A204.1 (cell line): ENCODE data around the gene NELFB.

Experiments
- FAIRE-seq: peaks from 2 replicates; lab custom pipeline; 2012; peaks lifted over from hg19 to GRCh38; lab: Jason Lieb, UNC

The NELFB gene

GRCh38 chr9:137247135-137247915 is 7.8 kb upstream of the NELFB start:
- FAIRE-seq = no peak

GRCh38 chr9:137247916-137248175 is 7.3 kb upstream of the NELFB start:
- no peak for FAIRE-seq

DNA sequence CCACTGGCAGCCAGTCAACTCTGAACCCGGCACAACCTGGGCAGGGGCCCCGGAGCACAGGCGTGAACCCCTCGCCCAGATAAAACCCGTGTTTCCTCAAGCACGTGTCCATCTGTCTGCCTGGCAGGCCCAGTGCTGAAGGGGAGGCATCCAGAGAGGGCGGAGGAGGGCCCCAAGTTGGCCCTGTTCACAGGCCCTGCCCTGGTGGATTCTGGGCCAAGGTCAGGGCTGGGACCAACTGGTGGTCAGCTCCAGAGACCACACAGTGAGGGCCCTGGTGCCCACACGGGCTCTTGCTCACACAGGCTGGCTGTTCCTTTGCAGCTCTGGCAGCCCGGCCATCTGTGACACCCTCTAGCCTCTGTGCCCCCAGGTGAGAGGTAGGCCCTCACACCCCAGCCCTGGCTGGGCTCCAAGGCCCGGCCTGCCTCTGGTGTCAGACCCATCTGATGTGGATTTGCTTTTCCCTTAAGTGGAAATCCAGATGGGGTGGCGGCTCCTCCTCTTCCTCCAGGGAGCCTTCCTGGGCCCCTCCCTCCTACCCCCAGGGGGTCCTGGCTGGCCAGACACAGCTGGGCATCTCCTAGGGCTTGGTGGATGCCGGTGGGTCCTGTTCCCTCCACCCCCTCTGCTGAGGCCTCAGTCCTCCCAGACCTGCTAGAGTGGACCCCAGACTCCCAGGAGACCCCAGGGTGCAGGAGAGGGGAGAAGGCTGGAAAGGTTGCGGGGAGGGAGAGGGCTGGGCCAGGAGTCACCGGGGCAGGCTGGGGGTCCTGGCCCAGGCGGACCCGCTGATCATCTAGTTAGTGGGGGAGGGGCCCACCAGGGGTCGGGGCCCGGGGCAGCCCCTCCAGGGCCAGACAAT is 4.6 kb upstream of the NELFB start:
- no peak for FAIRE-seq

DNA sequence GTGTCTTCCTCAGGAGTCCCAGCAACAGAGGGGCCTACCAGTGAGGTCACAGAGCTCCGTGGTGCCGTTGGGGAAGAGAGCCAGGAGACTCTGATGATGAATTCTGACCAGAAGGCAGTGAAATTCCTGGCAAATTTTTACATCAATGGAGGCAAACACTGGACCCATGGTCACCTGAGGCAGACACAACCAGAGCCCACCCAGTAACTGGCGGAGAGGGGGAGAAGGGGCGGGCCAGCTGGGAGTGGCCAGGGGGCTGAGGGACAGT is 4.0 kb upstream of the NELFB start, which contains the start of gene STPG3:
Gene STPG3 (plus strand): TSS at position 93 of the 268 bp plus-strand sequence. CDS start 1 bp downstream, at position 94.
- no peak for FAIRE-seq

GRCh38 chr9:137251490-137252268 is 3.4 kb upstream of the NELFB start:
- FAIRE-seq = no peak

DNA sequence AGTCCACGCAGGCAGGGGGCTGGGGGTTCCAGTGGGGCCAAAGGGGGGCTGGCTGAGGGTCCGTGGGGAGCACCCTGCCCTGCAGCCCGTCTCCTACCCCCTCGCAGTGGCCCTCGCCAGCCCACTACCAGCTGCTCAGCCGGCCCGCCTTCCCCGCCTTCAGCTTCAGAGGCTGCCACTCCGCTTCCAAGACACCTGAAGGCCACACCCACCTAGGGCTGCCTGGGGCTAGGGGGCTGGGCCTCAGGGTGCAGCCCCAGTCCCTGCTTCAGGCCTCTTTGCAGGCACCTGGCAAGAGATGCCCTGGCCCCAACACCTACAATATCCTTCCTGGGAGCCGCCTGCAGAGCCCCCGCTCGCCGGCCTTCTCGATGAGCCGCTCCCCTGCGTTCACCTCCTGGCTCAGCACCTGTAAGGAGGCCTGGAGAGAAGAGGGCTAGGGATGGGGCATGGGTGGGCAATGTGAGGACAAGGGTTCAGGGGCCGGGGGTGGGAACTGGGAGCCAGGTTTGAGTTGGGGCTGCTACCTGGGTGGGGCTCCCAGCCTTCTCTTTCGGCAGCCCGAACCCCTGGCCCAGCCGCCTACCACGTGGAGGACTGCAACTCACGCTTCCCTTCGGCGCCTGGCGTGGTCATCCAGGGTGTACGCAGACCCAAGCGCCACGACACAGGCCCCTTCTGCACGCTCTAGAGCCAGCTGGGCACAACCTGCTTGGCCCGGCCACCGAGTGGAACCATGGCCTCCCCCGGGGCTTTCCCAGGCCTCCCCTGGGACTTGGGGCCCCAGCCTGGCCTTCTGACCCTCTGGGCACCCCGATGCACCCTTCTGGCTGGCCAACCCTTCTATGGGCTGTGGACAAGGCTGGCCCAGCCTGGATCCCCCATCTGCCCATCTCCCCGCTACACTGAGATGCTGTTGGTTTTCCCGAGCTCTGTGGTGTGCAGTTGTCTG is 2.3 kb upstream of the NELFB start:
- no peak for FAIRE-seq

DNA sequence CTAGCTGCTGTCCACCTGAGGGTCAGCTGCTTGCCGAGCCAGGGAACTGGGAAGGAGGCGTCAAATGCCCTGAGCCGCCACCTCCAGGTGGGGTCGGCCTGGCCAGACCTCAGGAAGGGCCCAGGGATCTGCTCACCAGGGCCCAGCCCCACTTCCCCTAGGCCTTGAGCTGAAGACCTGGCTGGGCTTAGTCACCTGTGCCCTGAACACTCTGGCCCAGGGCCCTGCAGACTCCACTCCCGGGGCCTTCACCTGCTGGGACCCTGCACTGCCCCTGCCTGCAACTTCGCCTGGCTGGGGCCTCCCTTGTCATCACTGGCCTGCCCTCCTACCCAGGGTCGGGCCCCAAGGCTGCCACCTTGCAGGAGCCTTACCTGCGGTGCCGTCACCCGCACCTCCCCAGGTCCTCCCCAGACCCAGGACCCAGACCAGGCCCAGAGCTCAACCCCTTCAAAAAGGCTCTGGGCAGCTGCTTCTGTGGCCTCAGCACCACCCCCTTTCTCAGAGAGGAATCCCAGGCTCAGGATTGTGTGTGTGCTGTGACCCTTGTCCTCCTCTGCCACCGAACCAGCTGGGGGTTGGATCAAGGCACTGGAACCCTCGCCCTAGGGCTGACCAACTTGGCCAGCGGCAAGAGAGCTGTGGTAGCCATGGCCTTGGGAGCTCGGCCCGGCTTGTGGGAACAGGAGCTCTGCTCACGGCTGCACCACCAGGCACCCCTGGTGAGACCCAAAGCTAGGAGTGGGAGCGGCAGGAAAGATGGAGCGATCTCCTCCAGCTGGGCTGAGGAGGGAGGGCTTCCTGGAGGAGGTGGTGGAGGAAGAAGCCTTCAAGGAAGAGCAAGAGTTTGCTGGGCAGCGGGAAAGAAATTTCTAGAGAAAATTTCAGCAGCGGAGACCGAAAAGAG is 1.2 kb upstream of the NELFB start:
- FAIRE-seq = no peak

GRCh38 chr9:137255448-137256114 is 454 bp downstream of the NELFB start:
- FAIRE-seq = no peak

- FAIRE-seq = no peak
Observed at GRCh38 chr9:137256362-137256761, 1.2 kb downstream of the NELFB start.

- FAIRE-seq = no peak
Observed at GRCh38 chr9:137256856-137257255, 1.7 kb downstream of the NELFB start.

GRCh38 chr9:137262173-137262908 is 7.2 kb downstream of the NELFB start:
- FAIRE-seq = peak; percentile 27

- no peak for FAIRE-seq
Observed at GRCh38 chr9:137262909-137263285, 7.8 kb downstream of the NELFB start.

GRCh38 chr9:137263506-137263905 is 8.4 kb downstream of the NELFB start:
- no peak for FAIRE-seq

DNA sequence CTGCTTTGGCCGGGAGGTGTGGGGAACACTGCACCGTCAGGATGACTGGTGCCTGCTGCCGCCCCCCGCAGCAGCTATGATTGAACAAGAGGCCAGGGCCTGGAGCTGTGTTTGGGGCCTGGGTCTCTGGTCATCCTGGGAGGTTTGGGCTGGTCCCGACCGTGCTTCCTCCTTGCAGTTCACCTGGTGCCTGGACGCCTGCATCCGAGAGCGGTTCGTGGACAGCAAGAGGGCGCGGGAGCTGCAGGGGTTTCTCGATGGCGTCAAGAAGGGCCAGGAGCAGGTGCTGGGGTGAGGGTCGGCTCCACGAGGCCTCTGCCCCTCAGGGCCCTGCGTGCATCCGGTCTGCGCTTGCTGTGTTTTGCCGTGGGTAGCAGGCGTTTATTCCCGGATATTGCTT is 8.9 kb downstream of the NELFB start:
- no peak for FAIRE-seq

- no peak for FAIRE-seq
Observed at GRCh38 chr9:137265496-137266161, 10.5 kb downstream of the NELFB start.

DNA sequence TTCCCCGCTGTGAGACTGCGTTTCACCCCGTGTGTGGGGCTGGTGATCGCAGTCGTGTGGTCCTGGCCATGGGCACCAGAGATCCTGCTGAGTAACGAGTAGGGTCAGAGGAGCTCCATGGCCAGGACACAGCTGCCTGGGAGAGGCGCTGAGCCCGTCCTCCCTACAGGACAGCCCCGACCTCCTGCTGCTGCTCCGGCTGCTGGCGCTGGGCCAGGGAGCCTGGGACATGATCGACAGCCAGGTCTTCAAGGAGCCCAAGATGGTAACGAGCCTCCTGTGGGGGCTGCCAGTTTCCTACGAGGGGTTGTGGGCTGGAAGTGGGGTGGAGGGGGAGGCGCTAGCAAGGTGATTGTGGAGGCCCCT is 11.0 kb downstream of the NELFB start:
- FAIRE-seq = no peak

GRCh38 chr9:137266585-137267453 is 11.7 kb downstream of the NELFB start:
- FAIRE-seq = no peak

GRCh38 chr9:137267933-137268355 is 12.8 kb downstream of the NELFB start:
- FAIRE-seq = no peak
